GM19193 (cell line): Measurements from ENCODE around the gene DTNBP1.

Source experiments
- POLR2A ChIP-seq: IDR thresholded peaks from 4 replicates; pipeline ENCODE4 v1.6.1; 2011; ENCODE audit not compliant: insufficient read depth, insufficient read length; ENCODE audit errors: extremely low read depth

The DTNBP1 gene

GRCh38 chr6:15515226-15515625, 147.6 kb downstream of the DTNBP1 start:
- TF ChIP-seq POLR2A = no peak

GRCh38 chr6:15513801-15514711, 148.8 kb downstream of the DTNBP1 start:
- no peak for TF ChIP-seq POLR2A

DNA sequence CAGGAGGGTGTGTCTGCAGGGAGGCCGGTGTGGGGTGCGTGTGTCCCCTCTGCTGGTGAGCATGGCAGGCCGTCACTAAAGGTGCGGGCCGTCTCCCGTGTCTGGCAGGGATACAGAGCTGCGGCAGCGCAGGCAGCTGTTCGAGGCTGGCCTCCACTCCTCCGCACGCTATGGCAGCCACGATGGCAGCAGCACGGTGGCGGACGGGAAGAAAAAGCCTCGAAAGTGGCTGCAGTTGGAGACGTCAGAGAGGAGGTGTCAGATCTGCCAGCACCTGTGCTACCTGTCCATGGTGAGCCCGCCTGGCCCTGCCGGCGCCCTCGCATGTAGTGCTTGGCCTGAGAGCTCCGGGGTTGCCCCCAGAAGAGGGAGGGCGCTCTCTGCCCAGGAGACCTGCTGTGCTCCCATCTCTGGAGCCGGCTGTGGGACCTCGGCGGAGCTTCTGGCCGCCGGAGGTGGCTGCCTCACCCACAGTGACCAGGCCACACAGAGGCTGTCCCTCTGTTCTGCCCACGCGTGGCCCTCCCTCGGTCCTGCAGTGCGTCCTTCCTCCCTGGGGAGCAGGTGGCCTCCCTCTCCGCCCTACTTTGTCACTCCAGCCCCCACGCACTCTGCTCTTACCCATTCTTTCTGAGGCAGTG, 149.6 kb downstream of the DTNBP1 start:
- no peak for TF ChIP-seq POLR2A

- no peak for TF ChIP-seq POLR2A
These were observed 150.1 kb downstream of the DTNBP1 start for GRCh38 chr6:15512721-15513120.

DNA sequence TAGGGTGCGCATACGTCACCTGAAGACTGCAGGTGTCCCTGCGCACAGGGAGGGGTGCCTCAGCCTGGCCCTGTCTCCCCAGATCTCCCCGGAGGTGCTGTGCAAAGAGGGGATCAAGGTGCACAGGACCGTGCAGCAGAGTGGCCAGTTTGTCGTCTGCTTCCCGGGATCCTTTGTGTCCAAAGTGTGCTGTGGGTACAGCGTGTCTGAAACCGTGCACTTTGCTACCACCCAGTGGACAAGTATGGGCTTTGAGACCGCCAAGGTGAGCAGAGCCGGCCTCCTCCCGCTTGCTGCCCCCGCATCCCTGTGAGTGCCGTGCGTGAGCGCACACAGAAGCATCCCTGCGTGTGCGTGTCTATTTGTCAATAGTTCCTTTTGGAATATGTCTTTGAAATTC, 150.7 kb downstream of the DTNBP1 start:
- no peak for TF ChIP-seq POLR2A

- no peak for TF ChIP-seq POLR2A
These were observed 151.3 kb downstream of the DTNBP1 start for GRCh38 chr6:15511248-15512125.

GRCh38 chr6:15510536-15511247, 152.1 kb downstream of the DTNBP1 start:
- no peak for TF ChIP-seq POLR2A

GRCh38 chr6:15510121-15510520, 152.7 kb downstream of the DTNBP1 start:
- TF ChIP-seq POLR2A = no peak

DNA sequence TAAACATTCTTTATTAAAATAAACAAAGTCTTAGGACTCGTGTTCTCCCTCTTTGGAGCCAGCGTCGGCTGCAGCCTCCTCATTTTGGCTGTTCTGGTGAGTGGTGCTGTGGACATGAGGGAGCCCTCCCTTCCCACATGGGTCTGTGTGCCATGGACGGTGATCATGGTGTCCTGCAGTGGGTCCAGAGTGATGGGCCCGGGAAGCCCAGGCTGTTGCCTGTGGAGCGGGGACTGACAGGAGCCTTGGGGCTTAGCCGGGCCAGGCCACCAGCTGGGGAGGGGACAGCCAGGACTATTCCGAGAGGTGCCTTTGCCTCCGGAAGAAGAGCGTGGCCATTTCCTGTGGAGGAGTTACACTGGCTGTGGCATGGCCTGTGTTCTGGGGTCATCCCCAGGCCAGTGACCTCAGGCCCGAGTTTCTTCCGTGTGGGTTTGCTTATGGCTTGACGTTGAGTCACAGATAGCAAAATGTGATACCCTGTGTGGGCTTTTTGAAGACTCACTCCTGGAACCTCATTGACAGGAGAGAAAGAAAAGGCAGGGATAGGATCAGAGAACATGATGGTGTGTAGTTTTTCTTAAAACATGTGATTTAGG, 153.4 kb downstream of the DTNBP1 start:
- no peak for TF ChIP-seq POLR2A

- no peak for TF ChIP-seq POLR2A
These were observed 153.9 kb downstream of the DTNBP1 start for GRCh38 chr6:15508931-15509330.

- no peak for TF ChIP-seq POLR2A
These were observed 154.4 kb downstream of the DTNBP1 start for GRCh38 chr6:15508441-15508871.

GRCh38 chr6:15507746-15508145, 155.1 kb downstream of the DTNBP1 start:
- no peak for TF ChIP-seq POLR2A

DNA sequence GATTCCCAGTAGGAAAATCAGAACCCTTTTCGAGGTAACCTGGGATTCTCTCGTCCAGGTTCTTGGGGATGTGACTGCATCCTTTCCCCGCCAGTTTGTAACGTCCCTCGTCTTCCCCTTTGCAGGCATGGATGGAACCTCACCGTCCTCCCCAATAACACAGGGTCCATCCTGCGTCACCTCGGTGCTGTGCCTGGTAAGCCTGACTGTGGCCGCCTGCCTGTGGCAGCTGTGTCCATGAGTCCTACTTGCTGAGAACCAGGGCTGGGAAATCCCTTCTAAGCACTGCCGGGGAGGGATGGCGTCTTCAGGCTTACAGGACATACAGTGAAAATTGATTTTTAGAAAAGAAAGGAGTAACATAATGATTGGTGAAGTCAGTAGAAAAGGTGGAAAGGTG, 155.6 kb downstream of the DTNBP1 start:
- TF ChIP-seq POLR2A = no peak

- TF ChIP-seq POLR2A = no peak
These were observed 156.8 kb downstream of the DTNBP1 start for GRCh38 chr6:15506066-15506465.
